K562 (cell line): ENCODE results near the gene MED22. TPM values are rescaled to one million over a fixed set of nuclear protein-coding genes. Genes with fewer than 3 reads are reported as not detected.

Source experiments
- ATF1 ChIP-seq, 2 experiments: fragments of 450-650 bp in 1 of 2; IDR thresholded peaks; 2 replicates each; pipeline ENCODE4 v1.6.1; 2016; ENCODE audit warnings: missing compliant biosample characterization in 1 of 2, missing genetic modification characterization in 1 of 2
- BRF1 ChIP-seq: IDR thresholded peaks from 3 replicates; pipeline ENCODE4 v1.6.1; 2011; ENCODE audit warnings: borderline replicate concordance, mild to moderate bottlenecking; ENCODE audit not compliant: insufficient read length; ENCODE audit errors: extremely low read depth
- CBX1 ChIP-seq: sonication (generic); IDR thresholded peaks from 2 replicates; pipeline ENCODE4 v1.6.1; 2016; ENCODE audit warnings: antibody characterized with exemption, low read depth, mild to moderate bottlenecking
- CREB1 ChIP-seq, 2 experiments: sonication (generic) in 1 of 2; formaldehyde crosslinking in 1 of 2; IDR thresholded peaks; 2 replicates each; pipeline versions ENCODE4 v1.6.1 to v1.8.0; 2012 to 2022; ENCODE audit warnings: inconsistent platforms in 1 of 2, mild to moderate bottlenecking in 1 of 2, missing genetic modification reagents in 1 of 2, moderate library complexity in 1 of 2
- GABPA ChIP-seq: fragments of 200-800 bp; sonication (Bioruptor generic); conservative IDR thresholded peaks from 2 replicates; pipeline ENCODE4 v1.6.1; 2016; ENCODE audit warnings: low read depth, missing genetic modification characterization, missing compliant biosample characterization
- HLTF ChIP-seq: fragments of 450-650 bp; IDR thresholded peaks from 2 replicates; pipeline ENCODE4 v1.6.1; 2016
- NCOR1 ChIP-seq: fragments of 450-650 bp; IDR thresholded peaks from 2 replicates; pipeline ENCODE4 v1.6.1; 2016; ENCODE audit warnings: mild to moderate bottlenecking, moderate library complexity
- NFIC ChIP-seq: fragments of 450-650 bp; IDR thresholded peaks from 2 replicates; pipeline ENCODE4 v1.6.1; 2017; ENCODE audit warnings: mild to moderate bottlenecking, inconsistent platforms
- POLR2A ChIP-seq: fragments of 450-650 bp; conservative IDR thresholded peaks from 2 replicates; pipeline ENCODE4 v1.6.1; 2016
- POLR2AphosphoS5 ChIP-seq: IDR thresholded peaks from 2 replicates; pipeline ENCODE4 v1.6.1; 2011; ENCODE audit warnings: mild to moderate bottlenecking, low read depth, low read length, moderate library complexity; ENCODE audit not compliant: control insufficient read depth, insufficient read depth
- POLR2G ChIP-seq: fragments of 200-400 bp; formaldehyde crosslinking; IDR thresholded peaks from 2 replicates; pipeline ENCODE4 v1.6.1; 2017; ENCODE audit warnings: low read depth, mild to moderate bottlenecking, antibody characterized with exemption, low read length, moderate library complexity
- RBM39 ChIP-seq: fragments of 200-400 bp; formaldehyde crosslinking; optimal IDR thresholded peaks from 2 replicates; pipeline ENCODE3; 2018; ENCODE audit warnings: low read depth, low read length
- SIX5 ChIP-seq, 2 experiments: IDR thresholded peaks; 2 replicates each; pipeline ENCODE4 v1.6.1; 2011; ENCODE audit warnings: low read length in 2 of 2, borderline replicate concordance in 1 of 2, low read depth in 1 of 2, mild to moderate bottlenecking in 1 of 2, moderate library complexity in 1 of 2; ENCODE audit not compliant: insufficient read depth in 1 of 2
- SPI1 ChIP-seq: IDR thresholded peaks from 2 replicates; pipeline ENCODE4 v1.6.1; 2011; ENCODE audit warnings: low read depth, low read length, control low read depth, borderline replicate concordance
- TAF9B ChIP-seq: fragments of 450-650 bp; IDR thresholded peaks from 2 replicates; pipeline ENCODE4 v1.6.1; 2018; ENCODE audit warnings: mild to moderate bottlenecking; ENCODE audit not compliant: partially characterized antibody
- TEAD1 ChIP-seq, 2 experiments: fragments of 450-650 bp in 1 of 2; sonication (generic) in 1 of 2; formaldehyde crosslinking; IDR thresholded peaks; 2 replicates each; pipeline versions ENCODE4 v1.4.0 to v1.8.0; 2020 to 2022; ENCODE audit warnings: mild to moderate bottlenecking in 2 of 2, missing genetic modification reagents in 1 of 2
- TFAP4 ChIP-seq: sonication (generic); formaldehyde crosslinking; IDR thresholded peaks from 2 replicates; pipeline ENCODE4 v1.8.0; 2022; ENCODE audit warnings: missing genetic modification reagents, mild to moderate bottlenecking, moderate library complexity, borderline replicate concordance
- THRAP3 ChIP-seq: fragments of 450-650 bp; IDR thresholded peaks from 2 replicates; pipeline ENCODE4 v1.6.1; 2016; ENCODE audit warnings: mild to moderate bottlenecking, inconsistent platforms, borderline replicate concordance
- TSHZ1 ChIP-seq: fragments of 250-450 bp; sonication (Bioruptor Pico); IDR thresholded peaks from 2 replicates; pipeline ENCODE4 v1.4.0; 2020; ENCODE audit warnings: mild to moderate bottlenecking, moderate library complexity
- ZHX1 ChIP-seq: fragments of 150-350 bp; conservative IDR thresholded peaks from 2 replicates; pipeline ENCODE4 v1.6.1; 2014; ENCODE audit warnings: low read length
- polyA plus RNA-seq, 8 experiments: library from polyadenylated mRNA; depleted of rRNA in 4 of 8; stranded (reverse) in 5 of 8; unstranded in 3 of 8; fragments of >200 nt; fragmentation: Nextera tagmentation in 2 of 8; fragmentation: Illumina TruSeq in 1 of 8; extraction: Ambion mirVana in 2 of 8; extraction: Trizol in 1 of 8; gene quantifications; 2 replicates each; pipeline versions ENCODE4 v1.2.1 to v1.2.3, GENCODE V29; 2011 to 2014; ENCODE audit warnings: inconsistent platforms in 1 of 8, missing spikeins in 1 of 8
- total RNA-seq, 7 experiments: library from RNA; depleted of rRNA in 6 of 7; stranded (reverse); fragments of >200 nt in 6 of 7; fragmentation: Illumina TruSeq in 2 of 7; extraction: Trizol in 2 of 7; gene quantifications; 2 replicates each; pipeline versions ENCODE4 v1.2.1 to v1.2.3, GENCODE V29; 2011 to 2021; ENCODE audit warnings: low replicate concordance in 1 of 7

MED22 gene
- total and polyA plus RNA-seq, 9 of the 15 experiments (the other 6 are each of a cell fraction or from before 2014, with no cell fraction given), result 0.73 to 35.6 (median 22.3) TPM

GRCh38 chr9:133347985-133348717 is at the start of gene MED22, which contains the start of gene RPL7A (continued):
- TF ChIP-seq TFAP4 (CRISPR knock-in tag) (peak; percentile 69; the same call in 1 of the 2 replicates), POLR2A (peak; percentile 99), BRF1 (no peak), THRAP3 (0 out of 2 replicates have a peak, but pooled peaks have one; percentile 34), POLR2G (peak; percentile 97), GABPA (0 out of 2 replicates have a peak, but pooled peaks have one; percentile 25), RBM39 (peak; percentile 97), CBX1 (peak; percentile 74; the same call in 1 of the 2 replicates), NFIC (peak; percentile 76), POLR2AphosphoS5 (peak; percentile 98), TAF9B (peak; percentile 100), TEAD1 (CRISPR knock-in tag; IDR thresholded peaks at IDR 0.05) (peak in 1 of 2 experiments; percentile 87; a peak in 2 of 4 replicates), SIX5 (IDR thresholded peaks at IDR 0.05; ENCODE audit: borderline replicate concordance in 1 of 2, insufficient read depth in 1 of 2, low read depth in 1 of 2, low read length in 2 of 2) (0 out of 4 replicates have a peak, but pooled peaks of 1 of the 2 experiments have one; percentile 11), ZHX1 (peak; percentile 93), CREB1 (IDR thresholded peaks at IDR 0.05) (peak; percentile 54; the same call in 1 of the 2 replicates), CREB1 (CRISPR knock-in tag; IDR thresholded peaks at IDR 0.05) (no peak; the same call in 1 of the 2 replicates), SPI1 (0 out of 2 replicates have a peak, but pooled peaks have one; percentile 18), NCOR1 (peak; percentile 57; the same call in 1 of the 2 replicates), TSHZ1 (CRISPR knock-in tag) (no peak), ATF1 (CRISPR knock-in tag; IDR thresholded peaks at IDR 0.05) (no peak), ATF1 (tag; IDR thresholded peaks at IDR 0.05) (peak; percentile 29; the same call in 1 of the 2 replicates), HLTF (peak; percentile 73; the same call in 1 of the 2 replicates)
